HG03565 (cell line): Measurements from ENCODE around the gene MYCBPAP.

Experiments
- ATAC-seq: cut with Tn5 transposase; IDR thresholded peaks from one replicate; pipeline ENCODE4 v1.9.1; 2021; ENCODE audit warnings: mild to moderate bottlenecking, moderate library complexity; ENCODE audit not compliant: unreplicated experiment

Gene MYCBPAP

DNA sequence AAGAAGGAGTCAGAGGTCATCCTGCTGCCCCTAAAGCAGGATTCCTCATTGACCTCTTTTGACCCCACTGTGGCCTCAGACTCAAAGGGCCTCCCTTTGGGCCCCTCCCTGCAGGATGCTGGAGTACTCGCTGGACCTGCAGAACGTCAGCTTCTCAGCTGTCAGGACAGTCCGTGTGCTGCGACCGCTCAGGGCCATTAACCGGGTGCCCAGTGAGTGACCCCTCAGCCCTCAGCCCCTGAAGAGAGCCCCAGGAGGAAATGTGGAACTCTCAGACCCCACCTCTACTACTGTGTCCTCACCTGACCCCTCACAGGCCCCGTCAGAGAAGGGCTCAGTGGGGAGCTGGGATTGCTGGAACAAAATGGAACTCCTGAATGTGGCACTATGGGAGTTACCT, 61.4 kb downstream of the MYCBPAP start:
- ATAC-seq: no peak

- ATAC-seq: no peak
Observed at GRCh38 chr17:50570032-50570431, 61.8 kb downstream of the MYCBPAP start.

- no peak for ATAC-seq
Observed at GRCh38 chr17:50570528-50570927, 62.3 kb downstream of the MYCBPAP start.

DNA sequence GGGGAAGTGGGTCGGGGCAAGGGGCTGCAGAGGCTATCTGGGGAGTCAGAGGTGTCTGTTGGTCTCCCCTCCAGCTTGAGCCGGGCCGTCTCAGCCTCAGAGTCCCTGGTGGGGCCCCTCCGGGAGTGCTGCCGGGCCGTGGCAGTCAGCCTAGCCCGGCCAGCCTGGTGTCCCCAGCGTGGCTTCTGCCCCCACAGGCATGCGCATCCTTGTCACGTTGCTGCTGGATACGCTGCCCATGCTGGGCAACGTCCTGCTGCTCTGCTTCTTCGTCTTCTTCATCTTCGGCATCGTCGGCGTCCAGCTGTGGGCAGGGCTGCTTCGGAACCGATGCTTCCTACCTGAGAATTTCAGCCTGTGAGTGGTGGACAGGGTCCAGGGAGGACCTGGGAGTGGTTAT, 63.4 kb downstream of the MYCBPAP start:
- no peak for ATAC-seq

DNA sequence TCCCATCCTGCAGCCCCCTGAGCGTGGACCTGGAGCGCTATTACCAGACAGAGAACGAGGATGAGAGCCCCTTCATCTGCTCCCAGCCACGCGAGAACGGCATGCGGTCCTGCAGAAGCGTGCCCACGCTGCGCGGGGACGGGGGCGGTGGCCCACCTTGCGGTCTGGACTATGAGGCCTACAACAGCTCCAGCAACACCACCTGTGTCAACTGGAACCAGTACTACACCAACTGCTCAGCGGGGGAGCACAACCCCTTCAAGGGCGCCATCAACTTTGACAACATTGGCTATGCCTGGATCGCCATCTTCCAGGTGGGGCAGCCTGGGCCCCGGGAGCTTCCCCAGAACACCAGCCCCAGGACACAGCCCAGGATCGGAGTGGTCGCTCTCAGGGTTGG, 64.3 kb downstream of the MYCBPAP start:
- ATAC-seq: no peak

DNA sequence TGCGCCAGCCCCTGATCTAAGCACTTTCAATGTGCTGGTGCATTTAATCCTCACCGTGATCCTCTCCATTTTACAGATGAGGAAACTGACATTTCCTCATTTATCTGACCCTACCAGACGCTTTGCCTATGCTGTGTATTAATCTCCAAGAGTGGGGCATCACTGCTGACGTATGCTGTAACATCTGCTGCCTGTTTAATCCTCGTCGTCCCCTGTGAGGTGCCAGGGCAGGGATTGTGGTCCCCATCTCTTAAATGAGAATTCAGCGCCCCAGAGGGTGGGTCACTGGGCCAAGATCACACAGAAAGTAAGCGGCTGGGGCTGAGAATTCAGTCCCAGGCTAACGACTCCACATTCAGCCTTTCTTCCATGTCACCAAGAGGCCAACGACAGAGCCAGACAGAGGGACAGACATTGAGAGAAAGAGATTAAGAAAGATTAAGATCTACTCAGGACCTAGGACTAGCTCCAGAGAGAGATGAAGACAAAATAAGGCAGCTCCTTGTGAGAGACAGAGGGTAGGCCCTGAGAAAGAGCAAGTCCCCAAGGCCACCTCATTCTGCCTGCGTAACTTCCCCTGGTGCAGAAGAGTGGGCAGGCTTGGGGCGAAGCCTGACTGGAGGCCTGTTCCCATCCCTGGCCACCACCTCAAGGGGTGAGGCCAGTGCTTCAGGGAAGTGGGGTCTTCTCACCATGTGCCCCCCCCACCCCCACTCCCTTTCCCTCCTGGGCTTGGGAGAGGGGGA, 65.8 kb downstream of the MYCBPAP start:
- no peak for ATAC-seq

GRCh38 chr17:50575581-50576210, 67.5 kb downstream of the MYCBPAP start:
- ATAC-seq: no peak

GRCh38 chr17:50576864-50577263, 68.6 kb downstream of the MYCBPAP start:
- no peak for ATAC-seq

DNA sequence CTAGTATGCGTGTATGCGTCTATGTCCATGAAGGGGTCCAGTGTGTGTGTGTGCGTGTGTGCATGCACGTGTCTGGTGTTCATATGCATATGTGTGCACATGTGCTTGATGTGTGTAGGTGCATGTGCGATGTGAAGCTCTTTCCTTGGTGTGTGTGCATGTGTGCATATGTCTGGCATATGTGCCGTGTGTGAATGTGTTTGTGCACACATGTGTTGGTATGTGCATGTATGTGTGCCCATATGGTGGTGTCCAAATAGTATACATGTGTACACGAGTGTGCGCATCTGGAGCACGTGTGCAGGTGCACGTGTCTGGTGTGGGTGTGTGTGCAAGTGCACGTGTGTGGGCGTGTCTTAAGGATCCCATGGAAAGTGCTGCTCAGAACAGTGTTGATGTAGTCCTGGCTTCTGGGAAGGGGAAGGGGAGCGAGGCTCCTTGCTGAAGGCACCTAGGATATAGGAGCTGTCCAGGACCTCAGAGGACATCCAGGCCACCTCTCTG, 69.3 kb downstream of the MYCBPAP start:
- ATAC-seq: no peak

DNA sequence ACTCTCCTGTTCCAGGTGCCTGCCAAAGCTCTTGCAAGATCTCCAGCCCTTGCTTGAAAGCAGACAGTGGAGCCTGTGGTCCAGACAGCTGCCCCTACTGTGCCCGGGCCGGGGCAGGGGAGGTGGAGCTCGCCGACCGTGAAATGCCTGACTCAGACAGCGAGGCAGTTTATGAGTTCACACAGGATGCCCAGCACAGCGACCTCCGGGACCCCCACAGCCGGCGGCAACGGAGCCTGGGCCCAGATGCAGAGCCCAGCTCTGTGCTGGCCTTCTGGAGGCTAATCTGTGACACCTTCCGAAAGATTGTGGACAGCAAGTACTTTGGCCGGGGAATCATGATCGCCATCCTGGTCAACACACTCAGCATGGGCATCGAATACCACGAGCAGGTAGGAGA, 69.9 kb downstream of the MYCBPAP start:
- ATAC-seq: no peak

DNA sequence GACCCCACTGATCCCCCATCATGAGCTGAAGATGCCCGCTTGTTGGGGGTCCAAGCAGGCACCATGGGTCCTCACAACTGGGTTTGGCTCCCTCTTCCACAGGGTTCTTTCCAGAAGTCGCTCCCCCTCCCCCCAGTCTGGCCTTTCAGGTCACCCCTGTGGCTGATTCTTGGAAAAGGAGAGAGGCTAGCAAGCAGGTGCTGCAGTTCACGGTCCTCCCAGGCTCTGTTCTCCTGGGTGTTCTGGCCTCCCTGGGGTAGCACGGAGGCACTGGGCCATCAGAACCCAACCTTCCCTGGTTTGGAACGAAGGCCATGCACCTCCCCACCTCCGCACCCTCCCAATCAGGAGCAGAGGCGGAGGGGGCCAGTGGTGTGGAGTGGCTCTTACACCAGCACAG, 71.2 kb downstream of the MYCBPAP start:
- ATAC-seq: no peak

DNA sequence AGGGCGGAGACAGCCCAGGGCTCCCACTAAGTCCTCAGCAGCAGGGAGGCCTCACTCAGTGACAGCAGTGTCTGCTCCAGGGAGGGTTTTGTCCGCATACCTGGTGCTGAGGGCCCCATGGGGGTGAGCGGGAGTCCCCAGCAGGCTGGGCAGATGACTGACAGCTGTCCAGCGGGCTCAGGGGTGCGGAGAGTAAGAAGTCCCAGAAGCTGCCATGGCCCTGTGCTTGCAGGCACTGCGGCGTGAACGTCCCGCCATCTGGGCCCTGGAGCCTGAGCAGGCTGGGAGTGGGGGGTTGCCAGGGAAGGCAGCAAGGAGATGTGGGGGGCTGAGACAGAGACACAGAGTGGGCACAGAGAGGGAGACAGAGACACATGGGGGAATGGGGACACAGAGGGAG, 72.4 kb downstream of the MYCBPAP start:
- no peak for ATAC-seq
